Lower lobe of right lung (tissue), 2 donors: ENCODE measurements around the gene DSE. TPM values are rescaled to one million over a fixed set of nuclear protein-coding genes. Genes with fewer than 3 reads are reported as not detected.
"Not testable (repeated sequence)": the region's sequence is repeated elsewhere in the genome, so short reads cannot be mapped to it uniquely, and the experiment has no call there.

Source experiments
- ATAC-seq, 2 donors: fragments of 200-7000 bp; cut with Tn5 transposase; one replicate each; pipeline ENCODE4 v1.9.1; 2020 to 2022; ENCODE audit warnings: mild to moderate bottlenecking in 2 of 2, moderate library complexity in 2 of 2
- DNase-seq: peaks from one replicate; pipeline ENCODE4 v3.0.0-alpha.2; 2020
- H3K27ac ChIP-seq: fragments of 200-600 bp; one replicate; pipeline ENCODE4 v1.8.0; 2022
- H3K27me3 ChIP-seq: fragments of 200-600 bp; one replicate; pipeline ENCODE4 v1.8.0; 2022; ENCODE audit warnings: low read depth
- H3K36me3 ChIP-seq: fragments of 200-600 bp; one replicate; pipeline ENCODE4 v1.8.0; 2022; ENCODE audit warnings: mild to moderate bottlenecking
- H3K4me1 ChIP-seq: fragments of 200-600 bp; one replicate; pipeline ENCODE4 v1.8.0; 2022
- H3K4me3 ChIP-seq: fragments of 200-600 bp; one replicate; pipeline ENCODE4 v1.8.0; 2022; ENCODE audit warnings: mild to moderate bottlenecking
- H3K9me3 ChIP-seq: fragments of 200-600 bp; one replicate; pipeline ENCODE4 v1.8.0; 2022
- CTCF ChIP-seq: fragments of 200-600 bp; IDR thresholded peaks from one replicate; pipeline ENCODE4 v1.8.0; 2022; ENCODE audit warnings: antibody characterized with exemption, mild to moderate bottlenecking
- intact Hi-C: fragments of 100-400 bp; cut with DNase I; formaldehyde crosslinking; loops from one replicate; pipeline ENCODE4 v1.11.0; 2022
- long read RNA-seq: library from polyadenylated mRNA; unstranded; transcript quantifications from one replicate; pipeline ENCODE4 v2.0.0, GENCODE V29; 2021
- total RNA-seq: library from RNA; stranded (reverse); fragmentation: NEBNext Ultra II Directional; extraction: Animal tissue kit (Norgen Biotek cat#: 25700); gene quantifications from one replicate; pipeline ENCODE4 v1.2.1, GENCODE V29; 2021
- donor health status: DM: no; HTN: yes; CAD: no; lungs with severe emphysema.

DSE gene
- total RNA-seq = 59.7 TPM
- long read RNA-seq, full-length matches to known transcripts = 20 of 161 reads
- long read RNA-seq, partial matches to known transcripts = 3 of 161 reads
- long read RNA-seq, other reads (novel, unspliced or antisense) = 138 of 161 reads

- DNase-seq (peak; percentile 87), ATAC-seq (peak; percentile 95 to 96)
- intact Hi-C loops = no loop called here
- H3K4me1 ChIP-seq = peaks cover 22% of the 10 kb centered on the region
- H3K27ac ChIP-seq = peak within 1 kb of the TSS; percentile 91
- no peaks in the 10 kb centered on the region for H3K36me3 ChIP-seq
- TF ChIP-seq CTCF = no peak
- H3K9me3 ChIP-seq = no peaks in the 10 kb centered on the region
- H3K27me3 ChIP-seq = no peaks in the 10 kb centered on the region
- H3K4me3 ChIP-seq = peak within 1 kb of the TSS; percentile 82
Measured at GRCh38 chr6:116370760-116371119, at the start of gene DSE. Gene DSE, plus strand, starts transcription at chr6:116370947. Its CDS starts 28,304 bp downstream, at chr6:116399251.

GRCh38 chr6:116321933-116322332 is 48.8 kb upstream of the DSE start:
- H3K4me3 ChIP-seq, H3K36me3 ChIP-seq, DNase-seq, H3K9me3 ChIP-seq, H3K4me1 ChIP-seq, H3K27me3 ChIP-seq, H3K27ac ChIP-seq, ATAC-seq, intact Hi-C loops: not testable (repeated sequence)

- intact Hi-C loops = no loop called here
- H3K27ac ChIP-seq = no peak overlapping the region
- no peak for TF ChIP-seq CTCF
- H3K9me3 ChIP-seq = no peaks in the 10 kb centered on the region
- no peaks in the 10 kb centered on the region for H3K36me3 ChIP-seq
- H3K4me1 ChIP-seq = peaks cover 13% of the 10 kb centered on the region
- no peak for DNase-seq
- no peaks in the 10 kb centered on the region for H3K27me3 ChIP-seq
- H3K4me3 ChIP-seq = no peak overlapping the region
- ATAC-seq = no peak
Measured at GRCh38 chr6:116323863-116324262, 46.9 kb upstream of the DSE start.

GRCh38 chr6:116325634-116326132 is 45.1 kb upstream of the DSE start:
- H3K4me1 ChIP-seq = peaks cover 13% of the 10 kb centered on the region
- DNase-seq, H3K27me3 ChIP-seq, H3K9me3 ChIP-seq, H3K4me3 ChIP-seq, ATAC-seq, H3K36me3 ChIP-seq, H3K27ac ChIP-seq, intact Hi-C loops: not testable (repeated sequence)

- Histone ChIP-seq H3K4me3 (no peak overlapping the region), H3K27ac (no peak overlapping the region), H3K4me1 (peaks cover 13% of the 10 kb centered on the region), H3K27me3 (no peaks in the 10 kb centered on the region), H3K36me3 (no peaks in the 10 kb centered on the region), H3K9me3 (no peaks in the 10 kb centered on the region)
- ATAC-seq (no peak), DNase-seq (no peak)
- no peak for TF ChIP-seq CTCF
- intact Hi-C loops = no loop called here
Measured at GRCh38 chr6:116326181-116326671, 44.5 kb upstream of the DSE start.

GRCh38 chr6:116326996-116327395 is 43.8 kb upstream of the DSE start:
- H3K4me1 ChIP-seq = peaks cover 13% of the 10 kb centered on the region
- H3K9me3 ChIP-seq = no peaks in the 10 kb centered on the region
- no peak for TF ChIP-seq CTCF
- ATAC-seq (no peak), DNase-seq (no peak)
- H3K27ac ChIP-seq = no peak overlapping the region
- no peaks in the 10 kb centered on the region for H3K27me3 ChIP-seq
- no peaks in the 10 kb centered on the region for H3K36me3 ChIP-seq
- H3K4me3 ChIP-seq = no peak overlapping the region
- intact Hi-C loops = no loop called here
